ENCODE data around the gene UXS1.

GRCh38 chr2:106161341-106161740 is 32.8 kb downstream of the UXS1 start:
- TF ChIP-seq BHLHE40 (IDR thresholded peaks at IDR 0.05; ENCODE audit: borderline replicate concordance) (no peak), ARNT (IDR thresholded peaks at IDR 0.05) (no peak), NFRKB (IDR thresholded peaks at IDR 0.05) (no peak), SP1 (IDR thresholded peaks at IDR 0.05) (no peak), FOXM1 (IDR thresholded peaks at IDR 0.05; ENCODE audit: borderline replicate concordance) (no peak), HDGF (IDR thresholded peaks at IDR 0.05; ENCODE audit: borderline replicate concordance) (no peak), CTBP1 (IDR thresholded peaks at IDR 0.05; ENCODE audit: borderline replicate concordance) (no peak), ELF4 (IDR thresholded peaks at IDR 0.05) (no peak), FOXK2 (IDR thresholded peaks at IDR 0.05) (no peak), SUZ12 (IDR thresholded peaks at IDR 0.05) (no peak), PKNOX1 (IDR thresholded peaks at IDR 0.05) (no peak), TARDBP (IDR thresholded peaks at IDR 0.05) (no peak), FOXA1 (IDR thresholded peaks at IDR 0.05) (no peak)

Measured in HEK293T (cell line).